Vagina (tissue), 2 donors: ENCODE data around the gene ACSM5.

Source experiments
- POLR2A ChIP-seq, 2 donors: fragments of 450-650 bp; IDR thresholded peaks; one replicate each; pipeline ENCODE4 v1.6.1; 2017; ENCODE audit warnings: antibody characterized with exemption in 2 of 2, mild to moderate bottlenecking in 2 of 2, moderate library complexity in 2 of 2
- TF ChIP-seq, protein P1 (sequence below), 3 experiments: fragments of 450-650 bp in 2 of 3; fragments of 200-600 bp in 1 of 3; sonication (generic) in 1 of 3; IDR thresholded peaks; one replicate each; pipeline ENCODE4 v1.5.1; 2017 to 2019; ENCODE audit warnings: antibody characterized with exemption in 3 of 3, mild to moderate bottlenecking in 2 of 3, moderate library complexity in 2 of 3

GRCh38 chr16:20409398-20410120, at the start of gene ACSM5:
- no peak for TF ChIP-seq POLR2A (IDR thresholded peaks at IDR 0.05)
- TF ChIP-seq, protein P1, sequence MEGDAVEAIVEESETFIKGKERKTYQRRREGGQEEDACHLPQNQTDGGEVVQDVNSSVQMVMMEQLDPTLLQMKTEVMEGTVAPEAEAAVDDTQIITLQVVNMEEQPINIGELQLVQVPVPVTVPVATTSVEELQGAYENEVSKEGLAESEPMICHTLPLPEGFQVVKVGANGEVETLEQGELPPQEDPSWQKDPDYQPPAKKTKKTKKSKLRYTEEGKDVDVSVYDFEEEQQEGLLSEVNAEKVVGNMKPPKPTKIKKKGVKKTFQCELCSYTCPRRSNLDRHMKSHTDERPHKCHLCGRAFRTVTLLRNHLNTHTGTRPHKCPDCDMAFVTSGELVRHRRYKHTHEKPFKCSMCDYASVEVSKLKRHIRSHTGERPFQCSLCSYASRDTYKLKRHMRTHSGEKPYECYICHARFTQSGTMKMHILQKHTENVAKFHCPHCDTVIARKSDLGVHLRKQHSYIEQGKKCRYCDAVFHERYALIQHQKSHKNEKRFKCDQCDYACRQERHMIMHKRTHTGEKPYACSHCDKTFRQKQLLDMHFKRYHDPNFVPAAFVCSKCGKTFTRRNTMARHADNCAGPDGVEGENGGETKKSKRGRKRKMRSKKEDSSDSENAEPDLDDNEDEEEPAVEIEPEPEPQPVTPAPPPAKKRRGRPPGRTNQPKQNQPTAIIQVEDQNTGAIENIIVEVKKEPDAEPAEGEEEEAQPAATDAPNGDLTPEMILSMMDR (IDR thresholded peaks at IDR 0.05), result no peak
